ENCODE data around the gene ST3GAL5. TPM values are rescaled to one million over a fixed set of nuclear protein-coding genes. Genes with fewer than 3 reads are reported as not detected.

Gene ST3GAL5
- 20.0 to 48.1 TPM (median 20.6 TPM) in 3 replicates for total RNA-seq
- long read RNA-seq, full-length matches to known transcripts = 53 of 129 reads
- long read RNA-seq, partial matches to known transcripts = 1 of 129 reads
- long read RNA-seq, other reads (novel, unspliced or antisense) = 75 of 129 reads

DNA sequence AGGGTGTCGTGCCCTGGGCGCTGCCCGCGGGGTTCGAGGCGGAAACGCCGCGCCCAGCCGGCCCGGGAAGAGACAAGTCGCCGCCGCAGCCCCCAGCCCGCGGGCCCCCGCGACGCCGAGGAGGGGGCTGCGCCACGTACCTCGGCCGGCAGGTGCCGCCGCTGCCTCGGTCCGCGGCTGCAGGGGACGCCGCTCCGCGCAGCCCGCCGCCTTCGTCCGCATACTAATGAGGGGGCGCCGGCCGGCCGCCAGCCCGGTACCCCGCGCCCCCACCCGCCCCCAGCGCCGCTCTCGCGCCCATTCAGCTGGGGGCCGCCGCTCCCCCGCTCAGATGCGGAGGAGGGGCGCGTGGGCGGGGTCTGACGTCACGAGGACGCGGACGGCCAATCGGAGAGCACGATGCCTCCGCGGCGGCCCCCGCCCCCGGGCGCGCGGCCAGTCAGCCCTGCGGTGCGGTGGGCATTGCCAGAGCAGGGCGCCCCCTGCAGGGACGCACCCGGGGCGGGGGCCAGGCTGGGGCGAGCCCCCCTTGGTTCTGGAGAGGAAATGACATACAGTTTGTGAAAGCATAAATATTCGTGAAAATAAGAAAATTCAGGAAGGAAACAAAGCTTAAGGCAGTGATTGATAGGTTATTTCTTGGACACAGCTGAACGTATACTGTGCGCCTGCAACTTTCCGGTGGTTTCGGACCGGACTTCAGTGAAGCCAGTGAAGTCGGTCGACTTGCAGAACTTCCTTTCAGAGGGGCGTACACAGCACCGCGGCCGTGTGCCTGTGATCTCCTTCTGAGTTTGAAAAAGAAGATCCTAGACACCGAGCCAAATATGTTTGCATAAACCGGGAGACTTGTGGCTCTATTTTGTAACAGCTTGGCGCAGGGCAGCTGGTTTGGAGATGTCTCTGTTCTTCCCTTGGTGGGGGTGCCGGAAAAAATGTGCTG lies at the start of gene ST3GAL5:
Gene ST3GAL5 (minus strand): TSS at position 307 of the 943 bp plus-strand sequence. CDS start 85 bp downstream, at position 222.
- Mint-ChIP-seq H3K4me3 (ENCODE audit: unreplicated experiment) (peak within 1 kb of the TSS; percentile 80), H3K27ac (ENCODE audit: unreplicated experiment) (peak within 1 kb of the TSS; percentile 92), H3K27me3 (ENCODE audit: low read depth) (no peaks in the 10 kb centered on the region), H3K9me3 (ENCODE audit: low read depth) (no peaks in the 10 kb centered on the region), H3K36me3 (ENCODE audit: low read depth) (no peaks in the 10 kb centered on the region), H3K4me1 (ENCODE audit: low read depth) (peaks cover 71% of the 10 kb centered on the region)
- DNase-seq (ENCODE audit: low spot score) = no peak
- TF ChIP-seq, protein P1, sequence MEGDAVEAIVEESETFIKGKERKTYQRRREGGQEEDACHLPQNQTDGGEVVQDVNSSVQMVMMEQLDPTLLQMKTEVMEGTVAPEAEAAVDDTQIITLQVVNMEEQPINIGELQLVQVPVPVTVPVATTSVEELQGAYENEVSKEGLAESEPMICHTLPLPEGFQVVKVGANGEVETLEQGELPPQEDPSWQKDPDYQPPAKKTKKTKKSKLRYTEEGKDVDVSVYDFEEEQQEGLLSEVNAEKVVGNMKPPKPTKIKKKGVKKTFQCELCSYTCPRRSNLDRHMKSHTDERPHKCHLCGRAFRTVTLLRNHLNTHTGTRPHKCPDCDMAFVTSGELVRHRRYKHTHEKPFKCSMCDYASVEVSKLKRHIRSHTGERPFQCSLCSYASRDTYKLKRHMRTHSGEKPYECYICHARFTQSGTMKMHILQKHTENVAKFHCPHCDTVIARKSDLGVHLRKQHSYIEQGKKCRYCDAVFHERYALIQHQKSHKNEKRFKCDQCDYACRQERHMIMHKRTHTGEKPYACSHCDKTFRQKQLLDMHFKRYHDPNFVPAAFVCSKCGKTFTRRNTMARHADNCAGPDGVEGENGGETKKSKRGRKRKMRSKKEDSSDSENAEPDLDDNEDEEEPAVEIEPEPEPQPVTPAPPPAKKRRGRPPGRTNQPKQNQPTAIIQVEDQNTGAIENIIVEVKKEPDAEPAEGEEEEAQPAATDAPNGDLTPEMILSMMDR (IDR thresholded peaks at IDR 0.05) = peak; percentile 88

DNA sequence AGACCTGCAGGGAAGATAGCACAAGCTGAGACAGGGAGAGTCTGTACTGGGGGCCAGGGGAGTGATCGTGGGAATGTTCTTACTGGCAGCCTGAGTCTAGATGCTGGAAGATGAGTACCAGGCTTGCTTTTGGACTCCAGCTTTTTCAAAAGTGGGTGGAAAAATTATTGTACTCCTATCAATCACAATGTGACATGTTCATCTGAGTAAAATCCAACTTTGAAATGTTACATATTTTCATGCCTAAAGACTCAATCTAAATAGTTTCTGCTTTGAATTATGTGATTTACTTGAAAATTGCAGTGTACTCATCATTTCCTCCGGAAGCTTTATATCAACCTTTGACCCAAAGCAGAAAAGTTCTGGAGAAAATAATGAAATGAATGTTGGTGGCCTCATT lies 49.7 kb upstream of the ST3GAL5 start:
- Mint-ChIP-seq H3K9me3 (ENCODE audit: low read depth) (peaks cover 15% of the 10 kb centered on the region), H3K27me3 (ENCODE audit: low read depth) (no peaks in the 10 kb centered on the region), H3K36me3 (ENCODE audit: low read depth) (peaks cover 1% of the 10 kb centered on the region), H3K4me3 (ENCODE audit: unreplicated experiment) (no peak overlapping the region), H3K4me1 (ENCODE audit: low read depth) (peaks cover 35% of the 10 kb centered on the region), H3K27ac (ENCODE audit: unreplicated experiment) (no peak overlapping the region)
- TF ChIP-seq, protein P1 (IDR thresholded peaks at IDR 0.05) = no peak
- no peak for DNase-seq (ENCODE audit: low spot score)

DNA sequence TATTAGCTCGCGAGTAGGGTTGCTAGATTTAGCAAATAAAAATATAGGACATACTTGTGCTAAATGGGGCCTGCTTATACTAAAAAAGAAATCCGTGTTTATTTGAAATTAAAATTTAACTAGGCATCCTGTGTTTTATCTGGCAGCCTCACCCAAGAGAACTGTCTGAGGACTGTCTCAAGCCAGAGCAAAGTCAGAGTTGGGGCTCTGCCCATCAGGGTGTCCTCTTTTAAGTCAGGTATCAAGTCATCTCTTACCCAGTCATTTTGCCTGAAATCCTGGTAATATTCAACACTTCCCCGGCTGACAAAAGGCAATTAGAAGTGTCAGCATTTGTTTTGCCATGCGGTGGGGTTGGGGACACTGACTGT lies 48.3 kb upstream of the ST3GAL5 start:
- Mint-ChIP-seq H3K27ac (ENCODE audit: unreplicated experiment) (peak overlapping the region; percentile 53), H3K9me3 (ENCODE audit: low read depth) (peaks cover 6% of the 10 kb centered on the region), H3K4me1 (ENCODE audit: low read depth) (peaks cover 35% of the 10 kb centered on the region), H3K4me3 (ENCODE audit: unreplicated experiment) (no peak overlapping the region), H3K36me3 (ENCODE audit: low read depth) (peaks cover 1% of the 10 kb centered on the region), H3K27me3 (ENCODE audit: low read depth) (no peaks in the 10 kb centered on the region)
- TF ChIP-seq, protein P1 (IDR thresholded peaks at IDR 0.05) = no peak
- DNase-seq (ENCODE audit: low spot score) = no peak

DNA sequence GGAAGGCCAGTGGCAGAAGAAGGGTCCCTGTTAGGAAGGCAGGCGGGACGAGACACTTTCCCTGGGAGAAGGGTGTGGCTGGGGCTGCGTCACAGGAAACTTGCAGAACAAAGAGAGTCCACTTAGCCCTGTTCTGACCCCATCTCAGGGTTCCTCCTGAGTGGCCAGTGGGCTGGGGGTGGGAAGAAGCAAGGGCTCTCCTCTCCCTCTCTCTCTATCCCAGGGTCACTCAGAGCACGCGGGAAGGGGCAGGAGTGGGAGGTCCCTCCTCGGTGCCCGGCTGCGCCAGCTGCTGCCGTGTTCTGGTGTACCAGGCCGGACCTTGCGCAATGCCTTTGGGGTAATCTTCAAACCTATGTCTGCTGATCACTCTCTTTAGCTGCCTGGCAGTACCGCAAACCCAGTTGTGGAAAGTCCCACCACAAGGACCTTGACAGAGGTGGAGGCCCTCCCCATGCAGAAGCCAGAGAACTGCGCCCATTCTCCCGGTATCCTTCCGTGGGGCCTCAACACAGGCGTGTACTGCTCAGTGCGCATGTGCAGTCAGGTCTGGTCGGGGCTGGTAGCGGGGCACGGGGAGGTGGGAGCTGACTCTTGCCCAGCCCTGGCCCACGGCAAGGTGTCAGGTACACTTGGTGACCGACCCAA lies 47.8 kb upstream of the ST3GAL5 start:
- H3K4me3 Mint-ChIP-seq (ENCODE audit: unreplicated experiment) = no peak overlapping the region
- no peaks in the 10 kb centered on the region for H3K27me3 Mint-ChIP-seq (ENCODE audit: low read depth)
- H3K36me3 Mint-ChIP-seq (ENCODE audit: low read depth) = peaks cover 1% of the 10 kb centered on the region
- peaks cover 35% of the 10 kb centered on the region for H3K4me1 Mint-ChIP-seq (ENCODE audit: low read depth)
- peaks cover 3% of the 10 kb centered on the region for H3K9me3 Mint-ChIP-seq (ENCODE audit: low read depth)
- peak overlapping the region; percentile 54 for H3K27ac Mint-ChIP-seq (ENCODE audit: unreplicated experiment)
- TF ChIP-seq, protein P1 (IDR thresholded peaks at IDR 0.05) = no peak
- no peak for DNase-seq (ENCODE audit: low spot score)

DNA sequence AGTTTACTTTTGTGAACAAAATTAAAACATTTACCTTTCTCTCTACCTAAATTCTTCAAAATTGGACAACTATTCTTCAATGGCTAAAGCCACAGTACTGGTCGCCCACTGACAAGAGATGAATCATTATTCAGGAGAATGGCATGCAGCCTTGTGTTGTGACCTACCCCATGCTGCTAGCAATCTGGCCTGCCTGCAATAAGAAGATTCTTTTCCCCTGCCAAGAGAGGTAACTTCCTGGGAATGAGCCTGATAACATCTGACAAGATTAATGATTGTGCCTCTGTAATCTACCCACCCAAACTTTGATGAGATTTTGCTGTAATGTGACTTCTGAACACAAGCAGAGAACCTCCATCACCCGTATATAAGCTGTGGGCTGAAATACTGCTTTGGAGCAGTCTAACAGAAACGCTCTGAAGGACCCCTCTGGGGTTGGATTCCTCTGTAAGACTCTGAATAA lies 47.0 kb upstream of the ST3GAL5 start:
- DNase-seq (ENCODE audit: low spot score) = no peak
- TF ChIP-seq, protein P1 (IDR thresholded peaks at IDR 0.05) = no peak
- Mint-ChIP-seq H3K36me3 (ENCODE audit: low read depth) (peaks cover 1% of the 10 kb centered on the region), H3K9me3 (ENCODE audit: low read depth) (no peaks in the 10 kb centered on the region), H3K4me1 (ENCODE audit: low read depth) (peaks cover 35% of the 10 kb centered on the region), H3K4me3 (ENCODE audit: unreplicated experiment) (no peak overlapping the region), H3K27ac (ENCODE audit: unreplicated experiment) (peak overlapping the region; percentile 60), H3K27me3 (ENCODE audit: low read depth) (no peaks in the 10 kb centered on the region)

Data from chondrocyte (in vitro differentiated cells).